Measurements from ENCODE around the gene MAMDC2.

DNA sequence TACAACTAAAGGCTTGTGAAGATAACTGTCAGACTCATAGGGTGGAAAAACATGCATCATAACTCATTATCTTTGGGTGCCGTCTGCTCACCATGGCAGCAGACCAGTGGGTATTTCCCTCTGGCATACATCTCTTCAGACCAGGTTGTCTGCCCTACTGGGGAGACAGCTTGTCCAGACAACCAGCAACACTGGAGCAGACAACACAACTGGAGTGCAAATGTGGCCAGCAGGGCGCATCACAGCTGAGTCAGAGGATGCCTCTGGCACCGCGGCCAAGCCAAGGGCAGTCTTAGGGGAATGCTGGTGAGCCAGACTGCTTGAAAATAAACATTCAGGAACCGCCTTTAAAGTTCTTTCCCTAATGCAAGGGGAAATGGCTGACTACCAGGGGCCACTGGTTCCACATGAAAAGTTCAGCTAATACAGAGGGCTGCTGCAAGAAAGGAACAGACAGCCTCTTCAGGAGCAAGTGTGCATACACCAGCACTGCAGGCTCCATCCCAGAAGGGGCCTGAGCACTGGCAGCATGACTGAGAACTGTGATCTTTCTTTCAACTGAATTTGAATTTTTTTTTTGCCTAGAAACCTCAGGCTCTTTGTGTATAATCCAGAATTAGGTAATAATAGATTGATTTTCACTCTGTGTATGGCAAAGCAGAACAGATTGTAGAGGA, 77.3 kb downstream of the MAMDC2 start:
- TF ChIP-seq, protein P1, sequence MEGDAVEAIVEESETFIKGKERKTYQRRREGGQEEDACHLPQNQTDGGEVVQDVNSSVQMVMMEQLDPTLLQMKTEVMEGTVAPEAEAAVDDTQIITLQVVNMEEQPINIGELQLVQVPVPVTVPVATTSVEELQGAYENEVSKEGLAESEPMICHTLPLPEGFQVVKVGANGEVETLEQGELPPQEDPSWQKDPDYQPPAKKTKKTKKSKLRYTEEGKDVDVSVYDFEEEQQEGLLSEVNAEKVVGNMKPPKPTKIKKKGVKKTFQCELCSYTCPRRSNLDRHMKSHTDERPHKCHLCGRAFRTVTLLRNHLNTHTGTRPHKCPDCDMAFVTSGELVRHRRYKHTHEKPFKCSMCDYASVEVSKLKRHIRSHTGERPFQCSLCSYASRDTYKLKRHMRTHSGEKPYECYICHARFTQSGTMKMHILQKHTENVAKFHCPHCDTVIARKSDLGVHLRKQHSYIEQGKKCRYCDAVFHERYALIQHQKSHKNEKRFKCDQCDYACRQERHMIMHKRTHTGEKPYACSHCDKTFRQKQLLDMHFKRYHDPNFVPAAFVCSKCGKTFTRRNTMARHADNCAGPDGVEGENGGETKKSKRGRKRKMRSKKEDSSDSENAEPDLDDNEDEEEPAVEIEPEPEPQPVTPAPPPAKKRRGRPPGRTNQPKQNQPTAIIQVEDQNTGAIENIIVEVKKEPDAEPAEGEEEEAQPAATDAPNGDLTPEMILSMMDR (IDR thresholded peaks at IDR 0.05): 0 out of 3 replicates have a peak, but pooled peaks have one; percentile 4
- TF ChIP-seq, protein P2, sequence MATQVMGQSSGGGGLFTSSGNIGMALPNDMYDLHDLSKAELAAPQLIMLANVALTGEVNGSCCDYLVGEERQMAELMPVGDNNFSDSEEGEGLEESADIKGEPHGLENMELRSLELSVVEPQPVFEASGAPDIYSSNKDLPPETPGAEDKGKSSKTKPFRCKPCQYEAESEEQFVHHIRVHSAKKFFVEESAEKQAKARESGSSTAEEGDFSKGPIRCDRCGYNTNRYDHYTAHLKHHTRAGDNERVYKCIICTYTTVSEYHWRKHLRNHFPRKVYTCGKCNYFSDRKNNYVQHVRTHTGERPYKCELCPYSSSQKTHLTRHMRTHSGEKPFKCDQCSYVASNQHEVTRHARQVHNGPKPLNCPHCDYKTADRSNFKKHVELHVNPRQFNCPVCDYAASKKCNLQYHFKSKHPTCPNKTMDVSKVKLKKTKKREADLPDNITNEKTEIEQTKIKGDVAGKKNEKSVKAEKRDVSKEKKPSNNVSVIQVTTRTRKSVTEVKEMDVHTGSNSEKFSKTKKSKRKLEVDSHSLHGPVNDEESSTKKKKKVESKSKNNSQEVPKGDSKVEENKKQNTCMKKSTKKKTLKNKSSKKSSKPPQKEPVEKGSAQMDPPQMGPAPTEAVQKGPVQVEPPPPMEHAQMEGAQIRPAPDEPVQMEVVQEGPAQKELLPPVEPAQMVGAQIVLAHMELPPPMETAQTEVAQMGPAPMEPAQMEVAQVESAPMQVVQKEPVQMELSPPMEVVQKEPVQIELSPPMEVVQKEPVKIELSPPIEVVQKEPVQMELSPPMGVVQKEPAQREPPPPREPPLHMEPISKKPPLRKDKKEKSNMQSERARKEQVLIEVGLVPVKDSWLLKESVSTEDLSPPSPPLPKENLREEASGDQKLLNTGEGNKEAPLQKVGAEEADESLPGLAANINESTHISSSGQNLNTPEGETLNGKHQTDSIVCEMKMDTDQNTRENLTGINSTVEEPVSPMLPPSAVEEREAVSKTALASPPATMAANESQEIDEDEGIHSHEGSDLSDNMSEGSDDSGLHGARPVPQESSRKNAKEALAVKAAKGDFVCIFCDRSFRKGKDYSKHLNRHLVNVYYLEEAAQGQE (IDR thresholded peaks at IDR 0.05): no peak
- TF ChIP-seq POLR2AphosphoS2 (conservative IDR thresholded peaks at IDR 0.05; ENCODE audit: low read length) (no peak), RNF2 (IDR thresholded peaks at IDR 0.05; ENCODE audit: borderline replicate concordance, low read depth) (no peak), ZNF302 (CRISPR knock-in tag; IDR thresholded peaks at IDR 0.05) (no peak), RAD21 (conservative IDR thresholded peaks at IDR 0.05 in 1 of 2, IDR thresholded peaks at IDR 0.05 in 1 of 2) (no peak)
- TF ChIP-seq, protein P3, sequence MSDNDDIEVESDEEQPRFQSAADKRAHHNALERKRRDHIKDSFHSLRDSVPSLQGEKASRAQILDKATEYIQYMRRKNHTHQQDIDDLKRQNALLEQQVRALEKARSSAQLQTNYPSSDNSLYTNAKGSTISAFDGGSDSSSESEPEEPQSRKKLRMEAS (IDR thresholded peaks at IDR 0.05): no peak
